Measurements from ENCODE around the gene GPR17. TPM values are rescaled to one million over a fixed set of nuclear protein-coding genes. Genes with fewer than 3 reads are reported as not detected.

The GPR17 gene
- total RNA-seq, 1 donor, result not detected

- DNase-seq (ENCODE audit: low read depth), result no peak
- TF ChIP-seq, protein P1, sequence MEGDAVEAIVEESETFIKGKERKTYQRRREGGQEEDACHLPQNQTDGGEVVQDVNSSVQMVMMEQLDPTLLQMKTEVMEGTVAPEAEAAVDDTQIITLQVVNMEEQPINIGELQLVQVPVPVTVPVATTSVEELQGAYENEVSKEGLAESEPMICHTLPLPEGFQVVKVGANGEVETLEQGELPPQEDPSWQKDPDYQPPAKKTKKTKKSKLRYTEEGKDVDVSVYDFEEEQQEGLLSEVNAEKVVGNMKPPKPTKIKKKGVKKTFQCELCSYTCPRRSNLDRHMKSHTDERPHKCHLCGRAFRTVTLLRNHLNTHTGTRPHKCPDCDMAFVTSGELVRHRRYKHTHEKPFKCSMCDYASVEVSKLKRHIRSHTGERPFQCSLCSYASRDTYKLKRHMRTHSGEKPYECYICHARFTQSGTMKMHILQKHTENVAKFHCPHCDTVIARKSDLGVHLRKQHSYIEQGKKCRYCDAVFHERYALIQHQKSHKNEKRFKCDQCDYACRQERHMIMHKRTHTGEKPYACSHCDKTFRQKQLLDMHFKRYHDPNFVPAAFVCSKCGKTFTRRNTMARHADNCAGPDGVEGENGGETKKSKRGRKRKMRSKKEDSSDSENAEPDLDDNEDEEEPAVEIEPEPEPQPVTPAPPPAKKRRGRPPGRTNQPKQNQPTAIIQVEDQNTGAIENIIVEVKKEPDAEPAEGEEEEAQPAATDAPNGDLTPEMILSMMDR (IDR thresholded peaks at IDR 0.05; ENCODE audit: insufficient read depth, low read depth, low read length), result no peak
- no peak overlapping the region for H3K4me3 ChIP-seq (ENCODE audit: low read depth, low read length)
Measured at GRCh38 chr2:127599211-127599610, 46.7 kb upstream of the GPR17 start.

- no peak for DNase-seq (ENCODE audit: low read depth)
- TF ChIP-seq, protein P1 (IDR thresholded peaks at IDR 0.05; ENCODE audit: insufficient read depth, low read depth, low read length), result no peak
- no peak overlapping the region for H3K4me3 ChIP-seq (ENCODE audit: low read depth, low read length)
Measured at GRCh38 chr2:127604986-127605385, 41.0 kb upstream of the GPR17 start.

DNA sequence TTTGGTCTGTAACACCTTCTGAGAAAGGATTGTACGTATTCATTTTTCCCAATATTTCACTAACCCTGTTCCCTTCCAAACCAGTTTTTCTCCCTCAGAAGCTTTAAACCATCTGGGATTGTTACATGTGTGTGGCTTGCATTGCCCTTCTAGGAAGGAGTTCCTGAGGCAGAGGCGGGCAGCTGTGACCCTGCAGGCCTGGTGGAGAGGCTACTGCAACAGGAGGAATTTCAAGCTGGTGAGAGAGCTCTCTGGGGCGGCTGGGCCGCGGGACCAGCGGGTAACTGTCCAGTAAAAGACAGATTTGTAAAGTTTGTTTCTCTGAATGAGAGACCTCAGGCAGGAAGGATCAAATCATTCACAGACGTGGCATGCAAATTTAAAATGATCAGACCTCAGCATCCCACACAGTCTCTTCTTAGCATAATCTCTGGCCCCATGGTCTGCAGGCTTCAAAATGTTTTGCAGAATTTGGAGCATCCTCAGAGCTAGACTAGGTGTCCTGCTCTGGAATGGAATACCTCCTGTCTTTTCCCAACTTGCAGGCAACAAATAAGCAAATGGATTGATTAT is 40.2 kb upstream of the GPR17 start:
- no peak overlapping the region for H3K4me3 ChIP-seq (ENCODE audit: low read depth, low read length)
- no peak for DNase-seq (ENCODE audit: low read depth)
- TF ChIP-seq, protein P1 (IDR thresholded peaks at IDR 0.05; ENCODE audit: insufficient read depth, low read depth, low read length), result no peak

GRCh38 chr2:127606625-127607398 is 39.1 kb upstream of the GPR17 start:
- H3K4me3 ChIP-seq (ENCODE audit: low read depth, low read length), result no peak overlapping the region
- no peak for DNase-seq (ENCODE audit: low read depth)
- TF ChIP-seq, protein P1 (IDR thresholded peaks at IDR 0.05; ENCODE audit: insufficient read depth, low read depth, low read length), result no peak

GRCh38 chr2:127607399-127607908 is 38.5 kb upstream of the GPR17 start:
- H3K4me3 ChIP-seq (ENCODE audit: low read depth, low read length), result no peak overlapping the region
- TF ChIP-seq, protein P1 (IDR thresholded peaks at IDR 0.05; ENCODE audit: insufficient read depth, low read depth, low read length), result no peak
- DNase-seq (ENCODE audit: low read depth), result no peak

GRCh38 chr2:127608061-127609030 is 37.6 kb upstream of the GPR17 start:
- no peak overlapping the region for H3K4me3 ChIP-seq (ENCODE audit: low read depth, low read length)
- TF ChIP-seq, protein P1 (IDR thresholded peaks at IDR 0.05; ENCODE audit: insufficient read depth, low read depth, low read length), result no peak
- DNase-seq (ENCODE audit: low read depth), result no peak
